Vein endothelial cell (primary cell): ENCODE results near the gene CD7. TPM values are rescaled to one million over a fixed set of nuclear protein-coding genes. Genes with fewer than 3 reads are reported as not detected.

ENCODE experiments used
- total RNA-seq: library from RNA; depleted of rRNA; stranded (reverse); fragments of >200 nt; gene quantifications from 2 replicates; pipeline ENCODE4 v1.2.3, GENCODE V29; 2012

Gene CD7
- not detected in 2 replicates for total RNA-seq

DNA sequence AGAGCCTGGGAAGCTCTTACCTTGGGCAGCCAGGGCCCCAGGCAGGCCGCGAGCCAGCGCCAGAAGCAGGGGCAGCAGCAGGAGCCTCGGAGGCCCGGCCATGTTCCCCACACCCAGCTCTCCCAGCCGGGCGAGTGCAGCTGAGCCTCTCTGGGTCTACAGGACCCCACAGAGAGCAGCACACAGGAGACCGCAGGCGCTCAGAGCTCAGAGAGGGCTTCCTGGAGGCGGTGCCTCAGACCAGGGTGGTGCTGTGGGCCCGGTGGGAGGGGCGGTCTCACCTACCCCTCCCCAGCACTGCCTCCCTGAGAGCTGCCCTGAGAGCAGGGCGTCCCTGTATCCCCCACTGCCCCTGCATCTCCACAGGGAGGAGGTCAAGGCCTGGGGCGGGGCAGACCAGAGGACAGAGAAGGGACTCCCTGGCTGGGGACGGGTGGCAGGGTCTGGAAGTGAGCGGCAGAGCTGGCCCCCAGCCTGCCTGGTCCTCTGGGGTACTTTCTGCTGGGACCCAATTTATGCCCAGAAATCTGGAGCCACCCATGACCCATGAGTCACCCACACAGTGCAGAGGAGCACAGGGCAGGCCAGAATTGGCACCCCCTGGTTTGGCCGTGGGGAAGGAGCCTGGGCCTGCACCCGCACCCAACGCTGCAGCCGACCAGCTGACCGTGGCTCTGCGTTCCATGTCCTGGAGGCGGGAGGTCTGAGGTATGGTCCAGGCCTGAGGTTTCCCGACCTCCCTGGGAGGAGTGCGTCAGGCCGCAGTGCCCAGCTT is at the start of gene CD7:
Gene CD7, minus strand, starts transcription at position 215 of the 775 bp plus-strand sequence. Its CDS starts 113 bp downstream, at position 102.

GRCh38 chr17:82358465-82359350 is 41.3 kb upstream of the CD7 start, which contains the start of gene TEX19:
Gene TEX19, plus strand, starts transcription at chr17:82359247. Its CDS starts 2,904 bp downstream, at chr17:82362151.

GRCh38 chr17:82333279-82334171 is 16.1 kb upstream of the CD7 start, which contains the start of gene SECTM1:
Gene SECTM1, minus strand, starts transcription at chr17:82333766. Its CDS starts 6,526 bp downstream, at chr17:82327240.

DNA sequence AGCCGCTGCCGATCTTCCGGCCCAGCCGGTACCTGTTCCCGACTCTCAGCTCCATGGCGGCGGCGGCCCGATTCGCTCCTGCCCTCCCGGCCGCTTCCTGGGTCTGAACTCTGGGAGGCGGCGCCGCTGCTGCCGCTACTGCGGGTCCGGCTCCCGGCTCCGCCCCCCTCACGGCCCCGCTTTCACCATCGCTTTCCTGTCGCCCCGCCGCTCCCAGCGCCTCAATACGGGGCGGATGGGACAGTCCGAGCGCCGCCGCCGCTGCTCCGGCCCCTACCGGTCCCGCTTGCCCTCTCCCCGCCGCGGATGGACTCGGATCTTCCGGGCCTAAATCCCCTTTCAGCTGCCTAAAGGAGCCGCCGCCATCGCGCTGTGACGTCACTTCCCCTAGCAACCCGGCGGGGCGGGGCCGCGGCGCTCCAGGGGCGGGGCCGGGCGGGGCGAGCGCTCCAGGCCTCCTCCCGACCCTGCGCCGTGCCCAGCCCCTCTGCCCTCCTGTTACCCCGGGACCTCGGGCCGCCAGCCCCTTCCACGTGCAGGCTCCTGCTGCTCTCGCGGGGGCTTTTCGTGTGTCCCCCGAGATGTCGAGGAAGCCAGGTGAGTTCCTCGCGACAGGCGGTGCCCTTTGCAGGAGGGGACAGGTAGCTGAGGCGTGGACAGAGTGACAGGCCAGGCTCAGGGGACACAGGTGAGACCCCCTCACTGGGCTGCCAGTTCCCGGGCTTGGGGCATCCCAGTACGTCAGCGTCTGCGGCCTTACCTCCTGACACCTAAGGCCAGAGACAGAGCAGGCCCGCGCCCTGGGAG is 43.9 kb downstream of the CD7 start, which contains the start of gene CSNK1D:
Gene CSNK1D, minus strand, starts transcription at position 374 of the 807 bp plus-strand sequence. Its CDS starts 319 bp downstream, at position 55.

Other genes with a start within 250 kb of the CD7 start
- gene FASN, start 219.4 kb downstream of the CD7 start, total RNA-seq = 92.1 and 158 TPM in 2 replicates
- 12.1 and 14.3 TPM in 2 replicates for gene CCDC57, start 104.8 kb downstream of the CD7 start, total RNA-seq
- 121 and 194 TPM in 2 replicates for gene SLC16A3, start 88.6 kb downstream of the CD7 start, total RNA-seq
- 81.9 and 85.3 TPM in 2 replicates for gene CSNK1D, start 43.9 kb downstream of the CD7 start, total RNA-seq
- gene SECTM1, start 16.2 kb upstream of the CD7 start, total RNA-seq = 0.48 and 0.98 TPM in 2 replicates
- gene TEX19, start 41.6 kb upstream of the CD7 start, total RNA-seq = under 0.01 TPM in 1 of 2 replicates, not detected in the other
- not detected in 2 replicates for gene UTS2R, start 54.2 kb upstream of the CD7 start, total RNA-seq
- 11.5 and 17.6 TPM in 2 replicates for gene HEXD, start 100.7 kb upstream of the CD7 start, total RNA-seq
- 26.3 and 30.4 TPM in 2 replicates for gene OGFOD3, start 101.0 kb upstream of the CD7 start, total RNA-seq
- gene CYBC1, start 133.1 kb upstream of the CD7 start, total RNA-seq = 44.9 and 58.5 TPM in 2 replicates
- 91.8 and 116 TPM in 2 replicates for gene NARF, start 141.1 kb upstream of the CD7 start, total RNA-seq
- 44.3 and 50.3 TPM in 2 replicates for gene FOXK2, start 202.1 kb upstream of the CD7 start, total RNA-seq